ENCODE measurements around the gene PLB1. TPM values are rescaled to one million over a fixed set of nuclear protein-coding genes. Genes with fewer than 3 reads are reported as not detected.

Gene PLB1
- total and polyA plus RNA-seq, 2 donors (not counting 1 experiment from before 2014, with no cell fraction given), result 0.25 to 0.51 TPM

- no peaks in the 10 kb centered on the region for H3K27me3 Mint-ChIP-seq
- H3K27ac Mint-ChIP-seq, result no peak overlapping the region
- Histone ChIP-seq H3K4me1 (ENCODE audit: control insufficient read depth in 2 of 2, insufficient read depth in 2 of 2, low read length in 2 of 2) (peaks cover 0 to 8% of the 10 kb centered on the region in 2 donors), H2AFZ (ENCODE audit: insufficient read depth, low read depth, low read length, poor library complexity, severe bottlenecking) (no peak overlapping the region), H3K36me3 (replicated peaks in 1 of 2; ENCODE audit: control extremely low read depth in 1 of 2, control insufficient read depth in 1 of 2, extremely low read depth in 1 of 2, insufficient read depth in 2 of 2, low read length in 1 of 2) (no peaks in the 10 kb centered on the region), H3K4me3 (ENCODE audit: control extremely low read depth in 1 of 5, extremely low read depth in 1 of 5, insufficient read depth in 1 of 5, low read depth in 2 of 5, low read length in 4 of 5) (no peak overlapping the region), H3K9me3 (ENCODE audit: control extremely low read depth in 1 of 3, control insufficient read depth in 2 of 3, insufficient read depth in 1 of 3, low read length in 2 of 3) (no peaks in the 10 kb centered on the region), H4K20me1 (ENCODE audit: control insufficient read depth, insufficient read depth, low read length, poor library complexity, severe bottlenecking) (no peaks in the 10 kb centered on the region), H3K4me2 (replicated peaks; ENCODE audit: low read depth, low read length, poor library complexity, severe bottlenecking) (no peak overlapping the region), H3K27me3 (replicated peaks in 1 of 4; ENCODE audit: control extremely low read depth in 1 of 4, control insufficient read depth in 3 of 4, insufficient read depth in 4 of 4, low read length in 3 of 4) (no peaks in the 10 kb centered on the region), H3K9ac (ENCODE audit: low read length) (no peak overlapping the region), H3K79me2 (ENCODE audit: control insufficient read depth, insufficient read depth, low read length) (no peaks in the 10 kb centered on the region), H3K27ac (ENCODE audit: low read length in 2 of 2) (no peak overlapping the region)
- ATAC-seq (ENCODE audit: low read depth) (no peak), DNase-seq (no peak)
- intact Hi-C loops (cut with micrococcal nuclease), result no loop called here
- WGBS (ENCODE audit: insufficient coverage), result 50% methylated on average over 2 of the region's 4 CpGs
- H3K9me3 Mint-ChIP-seq (ENCODE audit: insufficient read depth), result no peaks in the 10 kb centered on the region
- POLR2A ChIA-PET, result interaction anchor here (0.7 kb wide), 1 partner anchor 25 kb away, joined by 3 read pairs; no protein-coding TSS in a partner anchor
- H3K4me1 Mint-ChIP-seq, result peaks cover 14% of the 10 kb centered on the region
- peak overlapping the region; percentile 15 for H3K4me3 Mint-ChIP-seq
- CTCF ChIA-PET, result no interaction called here
- TF ChIP-seq, protein P1, sequence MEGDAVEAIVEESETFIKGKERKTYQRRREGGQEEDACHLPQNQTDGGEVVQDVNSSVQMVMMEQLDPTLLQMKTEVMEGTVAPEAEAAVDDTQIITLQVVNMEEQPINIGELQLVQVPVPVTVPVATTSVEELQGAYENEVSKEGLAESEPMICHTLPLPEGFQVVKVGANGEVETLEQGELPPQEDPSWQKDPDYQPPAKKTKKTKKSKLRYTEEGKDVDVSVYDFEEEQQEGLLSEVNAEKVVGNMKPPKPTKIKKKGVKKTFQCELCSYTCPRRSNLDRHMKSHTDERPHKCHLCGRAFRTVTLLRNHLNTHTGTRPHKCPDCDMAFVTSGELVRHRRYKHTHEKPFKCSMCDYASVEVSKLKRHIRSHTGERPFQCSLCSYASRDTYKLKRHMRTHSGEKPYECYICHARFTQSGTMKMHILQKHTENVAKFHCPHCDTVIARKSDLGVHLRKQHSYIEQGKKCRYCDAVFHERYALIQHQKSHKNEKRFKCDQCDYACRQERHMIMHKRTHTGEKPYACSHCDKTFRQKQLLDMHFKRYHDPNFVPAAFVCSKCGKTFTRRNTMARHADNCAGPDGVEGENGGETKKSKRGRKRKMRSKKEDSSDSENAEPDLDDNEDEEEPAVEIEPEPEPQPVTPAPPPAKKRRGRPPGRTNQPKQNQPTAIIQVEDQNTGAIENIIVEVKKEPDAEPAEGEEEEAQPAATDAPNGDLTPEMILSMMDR (IDR thresholded peaks at IDR 0.05), result no peak
- no peak for TF ChIP-seq EZH2 (IDR thresholded peaks at IDR 0.05; ENCODE audit: borderline replicate concordance, insufficient read depth, low read depth, low read length, poor library complexity, severe bottlenecking)
Measured at GRCh38 chr2:28650266-28650584, 154.4 kb downstream of the PLB1 start.

DNA sequence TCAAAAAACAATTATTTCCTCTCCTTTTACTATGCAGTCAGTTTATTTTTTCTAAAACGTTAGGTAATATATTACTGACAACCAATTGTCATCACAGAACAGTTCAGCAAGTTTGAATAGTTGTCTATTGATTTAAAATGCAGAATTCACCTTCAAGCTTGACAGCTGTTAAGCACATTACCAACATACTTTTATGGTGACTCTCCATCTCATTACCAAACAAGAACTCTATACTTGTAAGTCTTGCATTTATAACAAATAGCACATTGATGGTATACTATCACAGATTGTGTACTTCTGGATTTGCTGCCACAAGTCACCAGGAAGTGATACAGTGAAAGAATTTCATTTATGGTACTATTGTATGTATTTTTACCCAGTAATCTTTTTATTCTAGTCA lies 156.4 kb downstream of the PLB1 start:
- no peaks in the 10 kb centered on the region for H3K9me3 ChIP-seq (ENCODE audit: control extremely low read depth in 1 of 3, control insufficient read depth in 2 of 3, insufficient read depth in 1 of 3, low read length in 2 of 3)
- H3K27ac Mint-ChIP-seq, result no peak overlapping the region
- no peak overlapping the region for H3K4me2 ChIP-seq (replicated peaks; ENCODE audit: low read depth, low read length, poor library complexity, severe bottlenecking)
- H3K27me3 Mint-ChIP-seq, result no peaks in the 10 kb centered on the region
- peaks cover 0 to 8% of the 10 kb centered on the region in 2 donors for H3K4me1 ChIP-seq (ENCODE audit: control insufficient read depth in 2 of 2, insufficient read depth in 2 of 2, low read length in 2 of 2)
- no peaks in the 10 kb centered on the region for H3K79me2 ChIP-seq (ENCODE audit: control insufficient read depth, insufficient read depth, low read length)
- POLR2A ChIA-PET, result no interaction called here
- H4K20me1 ChIP-seq (ENCODE audit: control insufficient read depth, insufficient read depth, low read length, poor library complexity, severe bottlenecking), result no peaks in the 10 kb centered on the region
- ATAC-seq (ENCODE audit: low read depth) (no peak), DNase-seq (no peak)
- no peak overlapping the region for H3K9ac ChIP-seq (ENCODE audit: low read length)
- H3K9me3 Mint-ChIP-seq (ENCODE audit: insufficient read depth), result no peaks in the 10 kb centered on the region
- CTCF ChIA-PET, result no interaction called here
- no peak overlapping the region for H3K27ac ChIP-seq (ENCODE audit: low read length in 2 of 2)
- WGBS (ENCODE audit: insufficient coverage), result no CpG with 5 or more reads among the region's 1 CpG
- TF ChIP-seq, protein P1 (IDR thresholded peaks at IDR 0.05), result no peak
- no peak for TF ChIP-seq EZH2 (IDR thresholded peaks at IDR 0.05; ENCODE audit: borderline replicate concordance, insufficient read depth, low read depth, low read length, poor library complexity, severe bottlenecking)
- H3K4me3 ChIP-seq (ENCODE audit: control extremely low read depth in 1 of 5, extremely low read depth in 1 of 5, insufficient read depth in 1 of 5, low read depth in 2 of 5, low read length in 4 of 5), result no peak overlapping the region
- no peak overlapping the region for H2AFZ ChIP-seq (ENCODE audit: insufficient read depth, low read depth, low read length, poor library complexity, severe bottlenecking)
- no peaks in the 10 kb centered on the region for H3K36me3 ChIP-seq (replicated peaks in 1 of 2; ENCODE audit: control extremely low read depth in 1 of 2, control insufficient read depth in 1 of 2, extremely low read depth in 1 of 2, insufficient read depth in 2 of 2, low read length in 1 of 2)
- H3K27me3 ChIP-seq (replicated peaks in 1 of 4; ENCODE audit: control extremely low read depth in 1 of 4, control insufficient read depth in 3 of 4, insufficient read depth in 4 of 4, low read length in 3 of 4), result no peaks in the 10 kb centered on the region
- intact Hi-C loops (cut with micrococcal nuclease), result no loop called here
- no peak overlapping the region for H3K4me3 Mint-ChIP-seq
- peaks cover 14% of the 10 kb centered on the region for H3K4me1 Mint-ChIP-seq
